Measurements from ENCODE around the gene GATB.

Gene GATB

DNA sequence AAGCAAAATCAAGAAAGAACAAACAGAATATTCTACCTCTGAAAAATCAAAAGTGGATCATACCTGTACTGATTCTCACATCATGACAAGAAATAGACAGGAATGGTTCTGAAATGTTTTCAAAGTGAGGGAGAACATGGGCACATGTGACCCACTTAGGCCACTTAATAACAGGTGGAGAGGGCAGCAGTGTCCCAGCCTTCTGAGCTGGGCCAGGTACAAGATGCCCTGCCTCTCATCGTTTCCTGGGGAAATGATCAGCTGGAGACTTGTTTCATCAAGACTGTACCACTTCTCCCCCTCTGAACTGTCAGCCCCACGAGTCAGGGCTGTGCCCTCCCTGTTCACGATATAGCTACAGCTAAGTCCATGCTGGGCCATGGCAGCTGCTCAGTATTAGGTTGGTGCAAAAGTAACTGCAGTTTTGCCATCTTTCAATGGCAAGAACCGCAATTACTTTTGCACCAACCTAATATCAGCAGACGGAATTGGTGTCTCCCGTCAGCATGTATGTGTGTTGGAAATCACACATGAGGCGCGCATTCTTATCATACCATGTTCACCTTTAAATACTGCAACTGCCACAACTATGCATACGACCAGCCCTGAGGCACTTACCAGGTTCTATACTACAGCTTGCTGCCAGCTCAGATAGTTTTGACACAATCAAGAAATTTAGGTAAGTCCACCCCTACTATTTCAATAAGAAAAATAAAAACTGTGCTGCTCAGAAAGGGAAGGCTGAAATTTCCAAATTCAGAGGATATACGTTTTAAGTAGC is 71.4 kb downstream of the GATB start:
- H3K9me3 ChIP-seq (ENCODE audit: insufficient read depth, low read length): no peaks in the 10 kb centered on the region
- H3K4me2 ChIP-seq (ENCODE audit: low read length): no peak overlapping the region
- H3K36me3 ChIP-seq (replicated peaks; ENCODE audit: low read depth, low read length): no peaks in the 10 kb centered on the region
- no peak overlapping the region for H3K27ac ChIP-seq (ENCODE audit: low read length)
- H4K20me1 ChIP-seq (ENCODE audit: insufficient read depth, low read length): no peaks in the 10 kb centered on the region
- H3K27me3 ChIP-seq (ENCODE audit: low read depth, low read length): no peaks in the 10 kb centered on the region
- H3K4me3 ChIP-seq (ENCODE audit: low read length): no peak overlapping the region
- no peak overlapping the region for H3K9ac ChIP-seq (ENCODE audit: low read length)
- no peaks in the 10 kb centered on the region for H3K79me2 ChIP-seq (ENCODE audit: low read length)
- H3K4me1 ChIP-seq (ENCODE audit: low read length): no peaks in the 10 kb centered on the region
- H2AFZ ChIP-seq (ENCODE audit: low read depth, low read length): no peak overlapping the region
- TF ChIP-seq EZH2phosphoT487 (IDR thresholded peaks at IDR 0.05; ENCODE audit: low read depth): no peak
- no peak for TF ChIP-seq CTCF (IDR thresholded peaks at IDR 0.05; ENCODE audit: low read depth, low read length)

DNA sequence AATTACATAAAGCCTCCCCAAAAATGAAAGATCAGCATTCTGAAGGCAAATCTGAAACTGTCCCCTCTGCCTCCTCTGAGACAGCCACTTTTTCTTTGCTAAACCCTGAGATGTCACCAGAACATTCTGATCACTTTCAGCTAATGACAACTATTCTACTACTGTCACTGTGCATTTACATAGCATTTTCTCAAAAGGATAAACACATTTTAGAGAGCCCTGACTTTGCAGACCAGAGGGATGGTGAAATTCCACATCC is 72.1 kb downstream of the GATB start:
- no peak overlapping the region for H3K9ac ChIP-seq (ENCODE audit: low read length)
- H3K27ac ChIP-seq (ENCODE audit: low read length): no peak overlapping the region
- no peaks in the 10 kb centered on the region for H3K36me3 ChIP-seq (replicated peaks; ENCODE audit: low read depth, low read length)
- no peaks in the 10 kb centered on the region for H3K4me1 ChIP-seq (ENCODE audit: low read length)
- H2AFZ ChIP-seq (ENCODE audit: low read depth, low read length): no peak overlapping the region
- no peak overlapping the region for H3K4me3 ChIP-seq (ENCODE audit: low read length)
- H3K9me3 ChIP-seq (ENCODE audit: insufficient read depth, low read length): no peaks in the 10 kb centered on the region
- H3K4me2 ChIP-seq (ENCODE audit: low read length): no peak overlapping the region
- H3K79me2 ChIP-seq (ENCODE audit: low read length): no peaks in the 10 kb centered on the region
- TF ChIP-seq EZH2phosphoT487 (IDR thresholded peaks at IDR 0.05; ENCODE audit: low read depth) (no peak), CTCF (IDR thresholded peaks at IDR 0.05; ENCODE audit: low read depth, low read length) (no peak)
- no peaks in the 10 kb centered on the region for H3K27me3 ChIP-seq (ENCODE audit: low read depth, low read length)
- no peaks in the 10 kb centered on the region for H4K20me1 ChIP-seq (ENCODE audit: insufficient read depth, low read length)

DNA sequence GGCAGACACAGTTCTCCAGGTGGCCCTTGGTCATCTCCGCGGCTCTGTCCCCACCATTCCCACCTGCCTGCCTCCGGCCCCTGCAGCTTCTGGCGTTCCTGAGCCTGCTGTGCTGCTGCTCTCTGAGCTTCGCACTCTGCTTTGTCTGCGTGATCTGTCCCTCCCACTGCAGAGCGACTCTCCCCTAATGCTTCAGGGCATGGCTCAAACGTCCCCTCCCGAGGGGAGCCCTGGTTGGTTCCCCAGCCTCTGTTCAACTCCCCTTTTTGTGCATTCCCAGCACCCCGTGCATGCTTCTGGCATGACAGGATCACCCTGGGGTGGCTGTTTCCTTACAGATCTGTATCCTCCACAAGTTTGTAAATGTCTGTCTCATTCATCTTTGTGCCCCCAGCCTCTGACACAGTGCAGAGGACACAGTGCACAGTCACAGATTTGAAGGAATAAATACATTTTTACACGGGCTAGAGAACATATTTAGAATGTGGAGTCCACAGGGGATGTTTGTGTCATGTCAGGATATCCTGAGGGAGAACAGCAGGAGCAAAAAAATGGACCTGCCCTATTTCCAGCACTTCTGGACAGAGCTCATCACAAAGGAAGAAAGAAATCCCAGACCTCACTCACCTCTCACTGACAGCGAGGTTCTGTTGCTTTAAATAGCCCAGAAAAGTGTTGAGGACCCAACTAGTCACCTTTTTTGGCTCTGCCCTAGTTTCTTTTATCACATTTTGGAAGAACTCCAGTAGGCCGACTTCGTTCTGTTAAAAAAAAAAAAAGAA is 72.6 kb downstream of the GATB start:
- H3K4me3 ChIP-seq (ENCODE audit: low read length): no peak overlapping the region

More for the DNA sequence above, 72.6 kb downstream of the GATB start:
- Histone ChIP-seq H4K20me1 (ENCODE audit: insufficient read depth, low read length) (no peaks in the 10 kb centered on the region), H3K79me2 (ENCODE audit: low read length) (no peaks in the 10 kb centered on the region), H3K27ac (ENCODE audit: low read length) (no peak overlapping the region), H3K36me3 (replicated peaks; ENCODE audit: low read depth, low read length) (no peaks in the 10 kb centered on the region), H2AFZ (ENCODE audit: low read depth, low read length) (no peak overlapping the region), H3K9me3 (ENCODE audit: insufficient read depth, low read length) (no peaks in the 10 kb centered on the region), H3K9ac (ENCODE audit: low read length) (no peak overlapping the region), H3K27me3 (ENCODE audit: low read depth, low read length) (no peaks in the 10 kb centered on the region), H3K4me2 (ENCODE audit: low read length) (no peak overlapping the region), H3K4me1 (ENCODE audit: low read length) (no peaks in the 10 kb centered on the region)
- TF ChIP-seq EZH2phosphoT487 (IDR thresholded peaks at IDR 0.05; ENCODE audit: low read depth) (no peak), CTCF (IDR thresholded peaks at IDR 0.05; ENCODE audit: low read depth, low read length) (no peak)
